ENCODE measurements around the gene ITFG1. TPM values are rescaled to one million over a fixed set of nuclear protein-coding genes. Genes with fewer than 3 reads are reported as not detected.
"Not testable (repeated sequence)": the region's sequence is repeated elsewhere in the genome, so short reads cannot be mapped to it uniquely, and the experiment has no call there.

The ITFG1 gene
- total RNA-seq, 1 donor: 58.6 TPM

DNA sequence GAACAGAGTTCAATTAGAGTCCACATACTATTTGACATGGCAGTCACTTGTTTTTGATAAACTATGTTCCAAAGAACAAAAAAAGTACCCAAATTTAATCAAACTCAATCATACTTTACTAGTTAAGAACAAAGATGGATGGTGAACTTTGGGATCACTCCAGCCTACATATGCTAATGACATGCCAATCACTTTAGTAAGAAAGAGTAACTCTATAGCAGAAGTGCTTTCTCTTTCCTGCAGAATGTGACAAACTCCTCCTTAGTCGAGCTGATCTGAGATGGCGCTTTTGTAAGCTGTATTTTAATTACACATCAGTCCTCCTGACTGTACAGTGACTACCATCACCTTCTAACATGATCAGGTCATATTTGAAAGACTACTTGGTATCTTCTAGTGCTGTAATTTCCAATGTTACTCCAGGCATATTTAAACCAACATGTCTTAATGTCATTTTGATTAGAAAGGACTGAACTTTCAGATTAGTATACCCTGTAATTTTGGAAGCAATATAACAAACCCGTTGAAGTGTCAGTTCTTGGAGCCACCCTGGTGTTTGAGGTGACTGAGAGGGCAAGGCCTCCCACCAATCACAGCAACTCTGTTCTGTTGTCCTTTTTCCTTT lies 321.2 kb downstream of the ITFG1 start:
- Histone ChIP-seq H3K4me2 (ENCODE audit: insufficient read depth, low read length) (no peak overlapping the region), H3K27ac (ENCODE audit: low read depth, low read length) (no peak overlapping the region), H3K36me3 (ENCODE audit: insufficient read depth, low read length) (no peaks in the 10 kb centered on the region), H4K20me1 (ENCODE audit: insufficient read depth, low read length) (no peaks in the 10 kb centered on the region), H3K4me1 (ENCODE audit: insufficient read depth, low read length) (peaks cover 4% of the 10 kb centered on the region), H2AFZ (ENCODE audit: low read length) (peak overlapping the region; percentile 50), H3K4me3 (ENCODE audit: insufficient read depth, low read length) (no peak overlapping the region), H3K79me2 (ENCODE audit: insufficient read depth, low read length) (no peaks in the 10 kb centered on the region), H3K27me3 (ENCODE audit: insufficient read depth, low read length) (no peaks in the 10 kb centered on the region), H3K9me3 (ENCODE audit: low read depth, low read length) (no peaks in the 10 kb centered on the region)
- no peak for DNase-seq (ENCODE audit: insufficient read length, low spot score, missing footprints)
- TF ChIP-seq, protein P1, sequence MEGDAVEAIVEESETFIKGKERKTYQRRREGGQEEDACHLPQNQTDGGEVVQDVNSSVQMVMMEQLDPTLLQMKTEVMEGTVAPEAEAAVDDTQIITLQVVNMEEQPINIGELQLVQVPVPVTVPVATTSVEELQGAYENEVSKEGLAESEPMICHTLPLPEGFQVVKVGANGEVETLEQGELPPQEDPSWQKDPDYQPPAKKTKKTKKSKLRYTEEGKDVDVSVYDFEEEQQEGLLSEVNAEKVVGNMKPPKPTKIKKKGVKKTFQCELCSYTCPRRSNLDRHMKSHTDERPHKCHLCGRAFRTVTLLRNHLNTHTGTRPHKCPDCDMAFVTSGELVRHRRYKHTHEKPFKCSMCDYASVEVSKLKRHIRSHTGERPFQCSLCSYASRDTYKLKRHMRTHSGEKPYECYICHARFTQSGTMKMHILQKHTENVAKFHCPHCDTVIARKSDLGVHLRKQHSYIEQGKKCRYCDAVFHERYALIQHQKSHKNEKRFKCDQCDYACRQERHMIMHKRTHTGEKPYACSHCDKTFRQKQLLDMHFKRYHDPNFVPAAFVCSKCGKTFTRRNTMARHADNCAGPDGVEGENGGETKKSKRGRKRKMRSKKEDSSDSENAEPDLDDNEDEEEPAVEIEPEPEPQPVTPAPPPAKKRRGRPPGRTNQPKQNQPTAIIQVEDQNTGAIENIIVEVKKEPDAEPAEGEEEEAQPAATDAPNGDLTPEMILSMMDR (IDR thresholded peaks at IDR 0.05; ENCODE audit: extremely low read depth, low read depth, low read length): no peak

DNA sequence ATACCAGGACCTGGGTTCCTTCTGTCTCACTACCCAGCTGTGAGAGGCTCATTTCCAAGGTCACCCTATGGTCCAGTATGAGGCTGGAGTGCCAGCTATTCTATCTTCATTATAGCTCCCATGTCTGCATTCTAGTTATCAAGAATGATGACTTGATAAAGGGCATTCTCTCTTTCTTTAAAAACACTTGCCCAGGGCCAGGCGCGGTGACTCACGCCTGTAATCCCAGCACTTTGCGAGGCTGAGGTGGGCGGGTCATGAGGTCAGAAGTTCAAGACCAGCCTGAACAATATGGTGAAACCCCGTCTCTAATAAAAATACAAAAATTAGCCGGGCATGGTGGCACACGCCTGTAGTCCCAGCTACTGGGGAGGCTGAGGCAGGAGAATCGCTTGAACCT lies 322.9 kb downstream of the ITFG1 start:
- H3K27ac ChIP-seq (ENCODE audit: low read depth, low read length); H3K79me2 ChIP-seq (ENCODE audit: insufficient read depth, low read length); H4K20me1 ChIP-seq (ENCODE audit: insufficient read depth, low read length); H3K36me3 ChIP-seq (ENCODE audit: insufficient read depth, low read length); H2AFZ ChIP-seq (ENCODE audit: low read length); H3K9me3 ChIP-seq (ENCODE audit: low read depth, low read length); DNase-seq (ENCODE audit: insufficient read length, low spot score, missing footprints); H3K4me2 ChIP-seq (ENCODE audit: insufficient read depth, low read length); H3K27me3 ChIP-seq (ENCODE audit: insufficient read depth, low read length); H3K4me3 ChIP-seq (ENCODE audit: insufficient read depth, low read length); H3K4me1 ChIP-seq (ENCODE audit: insufficient read depth, low read length): not testable (repeated sequence)

DNA sequence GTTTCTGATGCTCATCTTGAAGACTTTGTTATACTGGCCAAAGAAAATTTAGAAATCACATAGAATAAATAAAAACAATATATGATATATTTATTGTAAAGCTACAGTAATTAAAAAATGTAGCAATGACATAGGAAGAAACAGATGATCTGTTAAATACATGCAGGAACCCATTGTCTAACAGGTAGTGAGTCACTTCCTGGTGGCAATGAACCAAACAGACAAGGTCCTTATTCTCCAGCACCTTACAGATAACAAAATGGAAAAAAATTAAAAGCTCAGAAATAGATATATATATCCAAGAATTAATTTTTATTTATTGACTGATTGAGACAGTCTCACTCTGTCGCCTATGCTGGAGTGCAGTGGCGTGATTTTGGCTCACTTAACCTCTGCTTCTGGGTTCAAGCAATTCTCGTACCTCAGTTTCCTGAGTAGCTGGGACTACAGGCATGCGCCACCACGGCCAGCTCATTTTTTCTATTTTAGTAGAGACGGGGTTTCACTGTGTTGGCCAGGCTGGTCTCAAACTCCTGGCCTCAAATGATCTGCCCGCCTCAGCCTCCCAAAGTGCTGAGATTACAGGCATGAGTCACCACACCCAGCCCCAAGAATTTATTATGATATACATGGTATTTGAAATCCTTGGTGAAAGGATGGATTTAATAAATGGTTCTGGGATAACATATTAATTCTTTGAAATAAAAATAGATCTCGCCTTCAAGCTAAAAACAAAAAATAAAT lies 324.6 kb downstream of the ITFG1 start:
- Histone ChIP-seq H3K27ac (ENCODE audit: low read depth, low read length) (no peak overlapping the region), H3K4me1 (ENCODE audit: insufficient read depth, low read length) (no peaks in the 10 kb centered on the region), H3K9me3 (ENCODE audit: low read depth, low read length) (no peaks in the 10 kb centered on the region), H3K4me2 (ENCODE audit: insufficient read depth, low read length) (no peak overlapping the region), H3K4me3 (ENCODE audit: insufficient read depth, low read length) (no peak overlapping the region), H2AFZ (ENCODE audit: low read length) (no peak overlapping the region), H3K79me2 (ENCODE audit: insufficient read depth, low read length) (no peaks in the 10 kb centered on the region), H3K27me3 (ENCODE audit: insufficient read depth, low read length) (no peaks in the 10 kb centered on the region), H4K20me1 (ENCODE audit: insufficient read depth, low read length) (no peaks in the 10 kb centered on the region), H3K36me3 (ENCODE audit: insufficient read depth, low read length) (no peaks in the 10 kb centered on the region)
- DNase-seq (ENCODE audit: insufficient read length, low spot score, missing footprints): no peak
- TF ChIP-seq, protein P1 (IDR thresholded peaks at IDR 0.05; ENCODE audit: extremely low read depth, low read depth, low read length): no peak

DNA sequence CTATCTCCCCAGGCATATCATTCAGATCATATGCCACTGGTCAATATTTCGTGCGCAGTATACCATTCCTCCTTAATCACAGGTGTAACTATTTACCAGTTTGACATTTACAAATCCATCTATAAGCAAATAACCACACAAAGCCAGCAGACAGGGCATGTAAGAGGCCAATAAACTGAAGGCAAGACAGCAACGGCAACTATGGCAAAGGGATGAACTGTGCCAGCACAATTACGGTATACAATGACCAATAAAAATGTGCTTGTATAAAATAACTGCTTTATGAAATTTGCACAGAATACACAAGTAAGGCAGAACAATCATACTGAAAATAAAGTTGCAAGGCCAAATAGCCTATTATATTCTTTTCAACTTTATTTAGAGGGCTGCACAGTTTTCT lies 326.3 kb downstream of the ITFG1 start:
- DNase-seq (ENCODE audit: insufficient read length, low spot score, missing footprints): no peak
- Histone ChIP-seq H3K79me2 (ENCODE audit: insufficient read depth, low read length) (no peaks in the 10 kb centered on the region), H4K20me1 (ENCODE audit: insufficient read depth, low read length) (no peaks in the 10 kb centered on the region), H3K27ac (ENCODE audit: low read depth, low read length) (no peak overlapping the region), H3K4me2 (ENCODE audit: insufficient read depth, low read length) (no peak overlapping the region), H3K27me3 (ENCODE audit: insufficient read depth, low read length) (no peaks in the 10 kb centered on the region), H3K36me3 (ENCODE audit: insufficient read depth, low read length) (no peaks in the 10 kb centered on the region), H2AFZ (ENCODE audit: low read length) (no peak overlapping the region), H3K4me1 (ENCODE audit: insufficient read depth, low read length) (no peaks in the 10 kb centered on the region), H3K4me3 (ENCODE audit: insufficient read depth, low read length) (no peak overlapping the region), H3K9me3 (ENCODE audit: low read depth, low read length) (no peaks in the 10 kb centered on the region)
- TF ChIP-seq, protein P1 (IDR thresholded peaks at IDR 0.05; ENCODE audit: extremely low read depth, low read depth, low read length): no peak

Measured in osteoblast (primary cell).